HS-5 (cell line): Measurements from ENCODE around the gene ALKBH4.
"Not testable (repeated sequence)": the region's sequence is repeated elsewhere in the genome, so short reads cannot be mapped to it uniquely, and the experiment has no call there.

Source experiments
- DNase-seq: peaks from one replicate; pipeline ENCODE4 v3.0.0-alpha.2; 2012; ENCODE audit warnings: low read depth

Gene ALKBH4

DNA sequence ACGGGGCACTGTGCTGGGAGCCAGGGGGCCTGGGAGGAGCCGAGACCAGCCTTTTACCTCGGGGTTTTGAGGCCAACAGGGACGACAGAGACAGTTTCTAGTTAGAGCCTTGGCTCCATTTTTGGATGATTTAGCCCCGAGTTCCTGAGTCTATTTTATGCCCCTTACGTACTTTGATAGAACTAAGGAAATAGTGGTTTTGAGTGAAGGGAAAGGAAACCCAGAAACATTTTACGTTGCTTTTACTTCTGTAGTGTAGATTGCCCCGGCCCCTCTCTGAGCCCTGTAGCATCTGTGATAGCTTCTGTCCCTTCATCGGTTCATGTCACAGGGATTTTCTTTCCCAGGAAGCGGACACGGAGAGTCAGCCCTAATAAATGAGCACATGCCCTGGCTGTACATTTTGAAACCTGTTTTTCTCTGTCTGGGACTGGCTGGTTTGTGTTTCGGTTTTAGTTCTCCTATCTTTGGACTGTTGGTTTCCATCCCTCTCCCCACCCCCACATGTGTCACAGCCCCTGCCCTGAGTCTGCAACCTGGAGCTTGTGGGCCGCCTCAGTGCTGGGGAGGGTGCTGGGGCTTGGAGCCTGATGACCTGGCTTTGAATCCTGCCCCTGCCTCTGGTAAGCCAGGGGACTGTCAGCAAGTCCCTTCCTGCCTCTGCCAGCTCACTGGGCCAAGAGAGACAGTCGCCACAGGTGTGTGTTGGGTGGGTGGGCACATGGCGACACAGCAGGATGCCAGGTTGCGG lies 38.2 kb downstream of the ALKBH4 start:
- DNase-seq: no peak

DNA sequence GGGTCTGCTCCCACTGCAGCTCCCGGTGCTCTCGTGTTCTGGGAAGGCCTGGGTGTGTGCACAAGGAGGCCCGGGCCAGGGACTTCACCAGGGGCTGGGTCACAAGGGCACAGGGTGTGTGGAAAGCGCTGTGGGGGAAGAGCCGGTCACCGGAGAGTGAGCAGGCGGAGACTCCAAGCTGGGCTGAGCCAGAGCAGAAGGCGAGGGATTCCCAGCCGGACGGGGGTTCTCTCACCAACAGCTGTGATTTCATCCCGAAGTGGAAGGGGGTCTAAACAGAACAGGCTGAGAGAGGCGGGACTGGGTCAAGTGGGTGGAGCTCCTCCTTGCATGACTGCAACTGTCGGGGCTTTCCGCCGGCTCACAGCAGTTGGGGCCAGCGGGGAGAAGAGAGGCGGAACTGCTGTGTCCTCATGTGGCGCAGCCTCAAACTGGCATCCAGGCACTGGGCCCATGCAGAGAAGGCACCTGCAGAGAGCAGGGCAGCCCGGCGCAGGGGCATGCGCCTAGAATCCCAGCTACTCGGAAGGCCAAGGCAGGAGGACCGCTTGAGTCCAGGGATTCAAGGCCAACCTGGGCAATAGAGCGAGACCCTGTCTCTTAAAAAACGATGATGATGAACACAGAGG lies 38.9 kb downstream of the ALKBH4 start:
- DNase-seq: no peak

DNA sequence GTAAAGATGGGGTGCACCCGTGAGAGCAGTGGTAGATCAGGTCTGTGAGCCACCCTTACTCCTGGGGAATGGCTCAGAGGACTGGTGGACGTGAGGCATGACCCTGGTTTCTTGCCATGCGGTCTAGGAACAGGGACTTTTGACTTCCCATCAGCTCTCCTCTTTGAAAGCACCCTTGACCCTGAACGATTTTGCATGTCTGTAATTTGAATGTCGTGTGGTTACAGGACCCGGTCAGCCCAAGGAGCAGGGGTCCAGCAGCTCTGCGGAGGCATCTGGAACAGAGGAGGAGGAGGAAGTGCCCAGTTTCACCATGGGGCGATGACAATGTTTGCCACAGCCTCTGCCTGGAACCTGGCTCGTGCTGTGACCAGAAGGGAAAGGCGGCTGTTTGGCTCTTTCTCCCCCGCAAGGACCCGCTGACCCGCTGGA lies 39.9 kb downstream of the ALKBH4 start:
- DNase-seq: no peak

DNA sequence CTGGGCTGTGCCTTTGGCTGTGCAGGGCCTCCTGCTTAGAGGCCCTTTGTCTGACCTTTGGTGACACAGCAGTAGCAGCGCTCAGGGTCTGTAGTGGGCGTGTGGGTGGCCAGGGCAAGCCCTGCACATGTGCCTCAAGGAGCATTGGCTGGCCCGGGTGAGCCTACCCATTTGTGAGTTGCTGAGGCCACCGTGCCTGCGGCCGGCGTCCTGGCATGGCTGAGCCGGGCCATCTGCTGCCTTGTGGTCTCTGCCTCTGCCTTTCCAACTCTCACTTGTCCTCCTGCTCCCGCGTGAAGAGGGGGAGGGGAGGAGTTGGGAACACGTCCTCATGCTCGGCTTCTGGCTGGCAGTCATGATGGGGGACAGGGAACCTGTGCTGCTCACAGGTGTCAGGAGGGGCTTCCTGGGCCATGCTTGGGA lies 40.5 kb downstream of the ALKBH4 start:
- no peak for DNase-seq

DNA sequence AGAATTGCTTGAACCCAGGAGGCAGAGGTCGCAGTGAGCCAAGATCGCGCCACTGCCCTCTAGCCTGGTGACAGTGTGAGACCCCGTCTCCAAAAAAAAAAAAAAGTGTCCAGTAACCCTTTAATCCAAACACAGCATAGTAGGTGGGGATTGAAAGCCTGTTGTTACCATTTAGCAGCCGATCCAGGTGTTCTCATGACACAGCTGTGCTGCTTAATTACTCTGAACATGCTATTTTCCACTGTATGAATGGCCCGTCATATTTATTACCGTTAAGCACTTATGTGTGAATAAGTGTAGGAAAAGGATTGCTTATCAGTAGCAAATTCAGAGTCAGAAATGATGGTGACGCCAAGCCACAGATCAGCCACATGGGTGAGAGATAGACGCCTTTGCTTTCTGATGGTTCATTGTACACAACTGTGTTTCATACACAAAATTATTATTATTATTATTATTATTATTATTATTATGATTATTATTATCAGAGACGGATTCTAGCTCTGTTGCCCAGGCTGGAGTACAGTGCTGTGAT lies 42.9 kb downstream of the ALKBH4 start:
- DNase-seq: no peak

DNA sequence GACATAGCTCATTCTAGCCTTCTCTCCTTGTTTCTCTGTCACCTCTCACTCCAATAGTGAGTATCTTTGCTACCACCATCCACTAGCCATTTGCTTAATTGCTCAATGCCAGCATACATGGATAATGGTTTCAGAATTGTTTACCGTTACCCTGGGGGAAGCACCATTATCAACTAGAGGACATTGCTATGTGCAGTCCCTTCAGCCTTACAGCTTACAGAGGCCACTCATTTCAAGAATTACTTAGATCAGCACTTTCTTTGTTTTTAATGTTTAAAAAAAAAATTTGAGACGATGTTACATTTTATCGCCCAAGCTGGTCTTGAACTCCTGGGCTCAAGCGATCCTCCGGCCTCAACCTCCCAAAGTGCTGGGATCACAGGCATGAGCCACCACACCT lies 46.1 kb downstream of the ALKBH4 start:
- DNase-seq: no peak

DNA sequence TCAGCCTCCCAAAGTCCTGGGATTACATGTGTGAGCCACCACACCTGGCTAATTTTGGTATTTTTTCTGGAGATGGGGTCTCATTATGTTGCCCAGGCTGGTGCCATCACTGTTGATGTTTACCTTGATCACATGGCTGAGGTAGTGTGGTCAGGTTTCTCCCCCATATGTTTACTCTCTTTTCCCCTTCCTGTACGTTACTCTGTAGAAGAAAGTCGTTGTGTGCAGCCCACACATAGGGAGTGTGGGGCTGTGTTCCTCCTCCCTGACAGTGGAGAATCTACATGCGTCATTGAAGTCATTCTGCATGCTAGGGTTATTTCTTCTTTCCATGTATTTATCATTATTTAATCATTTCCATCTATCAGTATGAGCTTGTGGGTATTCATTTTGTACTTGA lies 47.6 kb downstream of the ALKBH4 start:
- no peak for DNase-seq

DNA sequence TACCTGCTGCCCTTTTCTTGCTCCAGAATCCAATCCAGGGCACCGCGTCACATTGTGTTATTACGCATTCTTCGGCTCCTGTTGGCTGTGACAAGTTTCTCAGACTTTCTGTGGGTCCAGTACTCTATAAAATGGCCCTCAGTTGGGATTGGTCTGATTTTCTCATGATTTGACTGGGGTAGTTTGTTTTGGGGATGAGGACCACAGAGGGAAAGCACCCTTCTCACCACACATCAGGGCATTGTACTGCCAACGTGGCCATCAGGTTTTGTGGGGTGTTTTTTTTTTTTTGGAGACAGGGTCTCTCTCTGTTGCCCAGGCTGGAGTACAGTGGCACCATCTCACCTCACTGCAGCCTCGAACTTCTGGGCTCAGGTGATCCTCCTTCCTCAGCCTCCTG lies 48.3 kb downstream of the ALKBH4 start:
- DNase-seq: no peak

DNA sequence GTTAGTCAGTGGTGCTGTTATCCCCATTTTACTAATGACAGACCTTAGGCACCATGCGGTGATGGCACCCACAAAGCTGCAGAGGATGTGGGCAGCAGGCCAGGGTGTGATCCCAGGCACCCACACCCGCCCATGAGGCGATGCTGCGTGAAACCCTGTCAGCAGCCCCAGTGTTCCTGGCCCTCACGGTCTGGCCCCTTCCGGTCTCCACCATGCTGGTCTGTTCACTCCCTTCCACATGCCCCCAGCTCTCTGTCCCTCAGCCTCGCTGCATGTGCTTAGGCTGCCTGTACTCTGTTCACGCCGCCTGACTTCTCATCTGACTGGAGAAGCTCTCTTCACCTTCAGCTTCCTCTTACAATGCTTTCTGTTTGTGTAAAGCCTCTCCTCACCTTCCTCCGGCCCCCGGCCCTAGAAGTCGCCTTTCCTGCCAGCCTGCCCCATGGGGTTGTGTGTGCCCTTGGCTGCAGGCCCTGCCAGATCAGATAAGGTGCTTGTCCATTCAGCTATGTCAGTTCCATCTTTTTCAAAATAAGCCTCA lies 48.9 kb downstream of the ALKBH4 start:
- no peak for DNase-seq

DNA sequence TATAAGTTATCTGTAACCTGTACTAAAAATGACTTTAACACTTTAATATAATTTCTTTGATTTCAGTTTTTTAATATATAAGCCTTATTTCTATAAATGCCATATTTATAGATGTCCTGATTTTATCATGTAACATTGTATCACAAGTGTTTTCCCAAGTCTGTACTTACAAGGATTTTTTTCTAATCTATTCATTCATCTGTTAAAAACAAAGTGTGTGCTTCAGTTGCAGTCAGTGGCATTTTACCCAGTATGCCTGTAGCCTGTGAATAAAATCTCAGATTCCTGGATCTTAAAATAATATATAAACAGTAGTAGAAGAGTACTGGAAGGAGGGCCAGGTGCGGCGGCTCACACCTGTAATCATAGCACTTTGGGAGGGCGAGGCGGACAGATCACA lies 51.1 kb downstream of the ALKBH4 start:
- DNase-seq: no peak

DNA sequence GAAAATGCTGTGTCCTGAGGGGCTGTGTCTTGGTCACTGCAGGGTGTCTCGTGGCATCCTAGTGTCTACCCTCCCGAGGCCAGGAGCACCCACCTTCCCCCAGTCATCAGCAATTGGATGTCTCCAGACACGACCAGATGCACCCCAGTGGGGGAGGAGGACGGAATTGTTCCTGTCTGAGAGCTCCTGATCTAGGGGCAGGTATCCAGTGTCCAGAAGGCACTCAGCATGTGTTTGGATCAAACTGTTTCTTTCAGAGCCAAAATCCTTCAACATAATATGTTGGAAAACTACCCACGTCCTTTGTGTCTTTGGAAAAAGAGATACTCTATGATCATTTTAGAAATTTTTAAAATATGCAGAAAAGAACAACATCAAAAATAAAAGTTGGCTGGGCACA lies 51.6 kb downstream of the ALKBH4 start:
- DNase-seq: no peak

DNA sequence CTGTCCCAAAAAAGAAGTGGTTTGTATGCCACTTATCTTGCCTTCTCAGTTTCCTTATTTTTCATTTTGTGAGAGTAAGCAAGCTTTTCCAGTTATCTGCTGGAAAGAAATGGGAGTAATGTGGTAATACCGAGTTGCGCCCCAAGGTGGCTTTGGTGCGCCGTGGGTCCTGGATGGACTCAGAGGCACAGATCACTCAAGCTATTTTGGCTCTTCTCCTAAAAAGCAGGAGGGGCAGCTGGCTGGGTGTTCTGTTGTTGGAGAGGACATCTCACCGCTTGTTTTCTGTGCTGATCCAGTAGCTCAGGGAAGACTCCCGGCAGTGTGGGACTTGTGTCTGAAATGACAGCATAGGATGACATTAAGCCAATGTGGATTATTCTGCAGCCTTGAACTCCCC lies 52.1 kb downstream of the ALKBH4 start:
- no peak for DNase-seq

DNA sequence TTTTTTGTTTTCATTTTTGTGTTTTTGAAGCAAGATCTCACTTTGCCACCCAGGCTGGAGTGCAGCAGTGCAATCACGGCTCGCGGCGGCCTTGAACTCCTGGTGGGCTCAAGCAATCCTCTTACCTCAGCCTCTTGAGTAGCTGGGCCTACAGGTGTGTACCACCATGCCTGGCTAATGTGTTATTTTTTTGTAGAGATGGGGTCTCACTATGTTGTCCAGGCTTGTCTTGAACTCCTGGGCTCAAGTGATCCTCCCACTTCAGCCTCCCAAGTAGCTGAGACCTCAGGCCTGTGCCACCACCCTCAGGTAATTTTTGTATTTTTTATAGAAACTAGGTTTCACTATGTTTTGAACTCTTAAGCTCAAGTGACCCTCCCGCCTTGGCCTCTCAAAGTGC lies 53.7 kb downstream of the ALKBH4 start:
- DNase-seq: no peak

DNA sequence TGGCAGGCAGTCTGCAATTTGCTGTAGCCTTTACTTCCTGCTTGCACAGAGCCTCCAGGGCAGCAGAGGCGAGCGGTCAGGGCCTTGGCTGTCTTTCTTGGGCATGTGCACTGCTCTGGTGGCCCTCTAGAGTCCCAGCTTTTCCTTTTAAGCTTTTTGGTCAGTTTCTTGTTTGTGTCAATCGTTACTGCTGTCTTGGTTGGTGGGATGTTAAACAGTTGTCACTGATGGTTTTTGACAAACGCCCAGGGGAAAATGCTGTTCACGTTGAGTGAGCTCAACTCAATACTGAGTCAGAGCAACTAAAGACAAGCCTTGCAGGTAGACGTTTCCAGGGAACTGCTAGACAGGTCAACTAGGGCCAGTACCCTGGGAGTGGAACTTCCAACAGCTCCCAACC lies 54.5 kb downstream of the ALKBH4 start:
- no peak for DNase-seq

DNA sequence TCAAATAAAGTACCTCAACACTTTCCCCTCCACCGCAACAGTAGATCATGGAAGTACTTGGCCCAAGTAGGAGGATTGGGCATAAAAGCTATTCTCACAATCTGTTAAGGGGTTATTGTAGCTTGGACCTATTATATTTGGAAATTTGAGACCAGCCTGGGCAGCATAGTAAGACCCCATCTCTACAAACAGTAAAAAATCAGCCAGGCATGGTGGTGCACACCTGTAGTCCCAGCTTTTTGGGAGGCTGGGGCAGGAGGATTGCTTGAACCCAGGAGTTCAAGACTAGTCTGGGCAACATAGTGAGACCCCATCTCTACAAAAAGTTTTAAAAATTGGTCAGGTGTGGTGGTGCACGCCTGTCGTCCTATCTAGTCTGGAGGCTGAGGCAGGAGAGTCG lies 55.3 kb downstream of the ALKBH4 start:
- no peak for DNase-seq

DNA sequence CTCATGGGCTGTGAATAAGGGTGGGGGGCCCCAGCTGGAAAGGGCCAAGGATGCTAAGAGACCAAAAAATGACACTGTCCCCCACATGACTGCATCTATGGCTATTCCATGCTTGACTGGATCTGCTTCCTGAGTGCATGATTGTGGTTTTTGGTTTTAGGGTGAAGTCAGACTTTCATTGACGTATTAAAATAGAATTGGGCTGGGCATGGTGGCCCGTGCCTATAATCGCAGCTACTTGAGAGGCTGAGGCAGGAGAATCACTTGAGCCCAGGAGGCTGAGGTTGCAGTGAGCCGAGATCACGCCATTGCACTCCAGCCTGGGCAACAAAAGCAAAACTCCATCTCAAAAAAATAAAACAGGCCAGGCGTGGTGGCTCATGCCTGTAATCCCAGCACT lies 56.1 kb downstream of the ALKBH4 start:
- not testable (repeated sequence) for DNase-seq

DNA sequence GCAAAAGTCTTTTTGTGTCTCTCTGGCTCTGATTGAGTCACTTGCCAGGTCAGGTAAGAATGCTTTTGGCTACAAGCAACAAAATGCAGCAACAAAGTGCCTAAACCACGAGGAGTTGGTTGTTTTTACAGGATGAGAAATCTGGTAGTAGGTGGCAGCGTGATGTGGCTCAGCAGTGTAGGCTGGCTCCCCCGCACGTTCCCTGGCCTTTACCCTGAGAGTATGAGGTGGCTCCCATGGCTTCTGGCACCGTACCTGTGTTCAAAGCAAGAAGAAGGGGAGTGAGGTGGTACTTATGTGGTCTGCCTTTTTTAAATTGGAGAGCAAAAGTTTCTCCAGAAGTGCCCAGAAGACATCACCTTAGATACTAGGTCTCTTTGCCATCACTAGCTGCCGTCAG lies 56.8 kb downstream of the ALKBH4 start:
- no peak for DNase-seq
